Sigmoid colon (tissue), 7 donors: ENCODE data around the gene SMYD1. TPM values are rescaled to one million over a fixed set of nuclear protein-coding genes. Genes with fewer than 3 reads are reported as not detected.

Source experiments
- DNase-seq: peaks from one replicate; pipeline ENCODE4 v3.0.0-alpha.2; 2019
- H3K27ac ChIP-seq, 4 donors: fragments of 200-600 bp; sonication (generic); one replicate each; pipeline ENCODE4 v1.5.1; 2016 to 2019; ENCODE audit warnings: mild to moderate bottlenecking in 1 of 4
- H3K27me3 ChIP-seq, 3 donors: fragments of 200-600 bp; sonication (generic); one replicate each; pipeline ENCODE4 v1.5.1; 2019; ENCODE audit warnings: mild to moderate bottlenecking in 1 of 3
- H3K36me3 ChIP-seq, 4 donors: fragments of 200-600 bp; sonication (generic); one replicate each; pipeline ENCODE4 v1.5.1; 2016 to 2019
- H3K4me1 ChIP-seq, 4 donors: fragments of 200-600 bp; sonication (generic); one replicate each; pipeline ENCODE4 v1.5.1; 2017 to 2019
- H3K4me3 ChIP-seq, 4 donors: fragments of 200-600 bp; sonication (generic); one replicate each; pipeline ENCODE4 v1.5.1; 2017 to 2019; ENCODE audit warnings: mild to moderate bottlenecking in 2 of 4, moderate library complexity in 1 of 4
- H3K9me3 ChIP-seq, 4 donors: fragments of 200-600 bp in 3 of 4; sonication (generic) in 3 of 4; one replicate each; pipeline versions ENCODE4 v1.5.1 to v1.6.1; 2013 to 2019
- CTCF ChIP-seq, 4 experiments: fragments of 450-650 bp in 3 of 4; fragments of 200-600 bp in 1 of 4; IDR thresholded peaks; one replicate each; pipeline ENCODE4 v1.5.1; 2016 to 2019; ENCODE audit warnings: antibody characterized with exemption in 4 of 4, mild to moderate bottlenecking in 3 of 4, moderate library complexity in 2 of 4
- EP300 ChIP-seq, 4 donors: sonication (generic); formaldehyde crosslinking; IDR thresholded peaks; one replicate each; pipeline ENCODE4 v1.6.1; 2017; ENCODE audit warnings: antibody characterized with exemption in 4 of 4
- POLR2A ChIP-seq, 2 donors: fragments of 450-650 bp; IDR thresholded peaks; one replicate each; pipeline ENCODE4 v1.6.1; 2016; ENCODE audit warnings: antibody characterized with exemption in 2 of 2, mild to moderate bottlenecking in 2 of 2, moderate library complexity in 2 of 2
- POLR2AphosphoS5 ChIP-seq, 4 donors: sonication (generic); formaldehyde crosslinking; IDR thresholded peaks; one replicate each; pipeline ENCODE4 v1.6.1; 2017; ENCODE audit warnings: antibody characterized with exemption in 4 of 4
- WGBS, 2 donors: extraction: QIAGEN DNeasy Blood & Tissue Kit; methylation state at CpG; one replicate each; pipeline ENCODE4 v1.1.7; 2013; 5-methylcytosine and 5-hydroxymethylcytosine counted together
- intact Hi-C: fragments of 100-400 bp; cut with DNase I; formaldehyde crosslinking; loops from one replicate; pipeline ENCODE4 v1.15.1; 2023
- polyA plus RNA-seq, 3 donors: library from polyadenylated mRNA; stranded (reverse); fragments of 200-250 nt; gene quantifications; one replicate each; pipeline ENCODE4 v1.2.3, GENCODE V29; 2013
- total RNA-seq, 4 donors: library from RNA; depleted of rRNA; stranded (reverse); fragments of >200 nt; gene quantifications; one replicate each; pipeline ENCODE4 v1.1.0, GENCODE V29; 2016
- donor health status: healthy with polysubstance abuse.
- donor health status: Bipolar disorder and iron deficiency.
- donor health status: healthy.

The SMYD1 gene
- total and polyA plus RNA-seq, 7 donors = under 0.01 to 45.7 (median 17.3) TPM; not detected in 1

- WGBS, 2 donors = 40 to 74% methylated on average over 8 of the region's 8 CpGs
- no peak overlapping the region for H3K27ac ChIP-seq
- H3K4me3 ChIP-seq = no peak overlapping the region
- TF ChIP-seq CTCF (IDR thresholded peaks at IDR 0.05) (no peak), POLR2A (IDR thresholded peaks at IDR 0.05) (no peak), EP300 (IDR thresholded peaks at IDR 0.05) (no peak), POLR2AphosphoS5 (IDR thresholded peaks at IDR 0.05) (no peak)
- H3K9me3 ChIP-seq = no peaks in the 10 kb centered on the region
- intact Hi-C loops = no loop called here
- DNase-seq = no peak
- no peaks in the 10 kb centered on the region for H3K36me3 ChIP-seq
- H3K27me3 ChIP-seq = no peaks in the 10 kb centered on the region
- H3K4me1 ChIP-seq = no peaks in the 10 kb centered on the region
These were observed 54.7 kb downstream of the SMYD1 start for GRCh38 chr2:88122141-88122884.

GRCh38 chr2:88123164-88123974 lies 55.7 kb downstream of the SMYD1 start:
- TF ChIP-seq EP300 (IDR thresholded peaks at IDR 0.05) = no peak
- no peak for TF ChIP-seq POLR2A (IDR thresholded peaks at IDR 0.05)
- no peak for TF ChIP-seq CTCF (IDR thresholded peaks at IDR 0.05)
- no peak for TF ChIP-seq POLR2AphosphoS5 (IDR thresholded peaks at IDR 0.05)
- H3K36me3 ChIP-seq = no peaks in the 10 kb centered on the region
- H3K9me3 ChIP-seq = no peaks in the 10 kb centered on the region
- 73 to 80% methylated on average over 5 of the region's 5 CpGs for WGBS, 2 donors
- DNase-seq = no peak
- no peaks in the 10 kb centered on the region for H3K4me1 ChIP-seq
- no peaks in the 10 kb centered on the region for H3K27me3 ChIP-seq
- H3K4me3 ChIP-seq = no peak overlapping the region
- intact Hi-C loops = no loop called here
- no peak overlapping the region for H3K27ac ChIP-seq

GRCh38 chr2:88123975-88124917 lies 56.6 kb downstream of the SMYD1 start:
- H3K4me3 ChIP-seq = no peak overlapping the region
- no peaks in the 10 kb centered on the region for H3K9me3 ChIP-seq
- 90 to 94% methylated on average over 9 of the region's 9 CpGs for WGBS, 2 donors
- intact Hi-C loops = no loop called here
- H3K4me1 ChIP-seq = no peaks in the 10 kb centered on the region
- H3K27ac ChIP-seq = no peak overlapping the region
- TF ChIP-seq CTCF (IDR thresholded peaks at IDR 0.05) = no peak
- no peak for TF ChIP-seq POLR2A (IDR thresholded peaks at IDR 0.05)
- TF ChIP-seq POLR2AphosphoS5 (IDR thresholded peaks at IDR 0.05) = no peak
- TF ChIP-seq EP300 (IDR thresholded peaks at IDR 0.05) = no peak
- no peak for DNase-seq
- H3K27me3 ChIP-seq = no peaks in the 10 kb centered on the region
- H3K36me3 ChIP-seq = no peaks in the 10 kb centered on the region

- intact Hi-C loops = no loop called here
These were observed 57.8 kb downstream of the SMYD1 start for GRCh38 chr2:88125344-88125923.

More at GRCh38 chr2:88125344-88125923, 57.8 kb downstream of the SMYD1 start:
- Histone ChIP-seq H3K4me3 (no peak overlapping the region), H3K9me3 (no peaks in the 10 kb centered on the region), H3K27me3 (no peaks in the 10 kb centered on the region), H3K27ac (no peak overlapping the region), H3K36me3 (no peaks in the 10 kb centered on the region), H3K4me1 (no peaks in the 10 kb centered on the region)
- TF ChIP-seq POLR2A (IDR thresholded peaks at IDR 0.05) (no peak), EP300 (IDR thresholded peaks at IDR 0.05) (no peak), CTCF (IDR thresholded peaks at IDR 0.05) (no peak), POLR2AphosphoS5 (IDR thresholded peaks at IDR 0.05) (no peak)
- DNase-seq = no peak
- WGBS, 2 donors = 65 to 85% methylated on average over 3 of the region's 3 CpGs
